ENCODE data around the gene DIAPH1. TPM values are rescaled to one million over a fixed set of nuclear protein-coding genes. Genes with fewer than 3 reads are reported as not detected.
A peak's percentile ranks its signal among the peaks of the same experiment; 100 is the strongest.

Gene DIAPH1
- total RNA-seq, 1 donor from 2014 or later: 149 TPM

- Mint-ChIP-seq H3K9me3 (ENCODE audit: unreplicated experiment) (no peaks in the 10 kb centered on the region), H3K27me3 (ENCODE audit: unreplicated experiment) (peaks cover 6% of the 10 kb centered on the region), H3K27ac (ENCODE audit: unreplicated experiment) (no peak overlapping the region), H3K4me3 (ENCODE audit: unreplicated experiment) (no peak overlapping the region), H3K36me3 (ENCODE audit: low read depth, unreplicated experiment) (peaks cover 28% of the 10 kb centered on the region), H3K4me1 (ENCODE audit: unreplicated experiment) (peaks cover 32% of the 10 kb centered on the region)
- TF ChIP-seq, protein P1, sequence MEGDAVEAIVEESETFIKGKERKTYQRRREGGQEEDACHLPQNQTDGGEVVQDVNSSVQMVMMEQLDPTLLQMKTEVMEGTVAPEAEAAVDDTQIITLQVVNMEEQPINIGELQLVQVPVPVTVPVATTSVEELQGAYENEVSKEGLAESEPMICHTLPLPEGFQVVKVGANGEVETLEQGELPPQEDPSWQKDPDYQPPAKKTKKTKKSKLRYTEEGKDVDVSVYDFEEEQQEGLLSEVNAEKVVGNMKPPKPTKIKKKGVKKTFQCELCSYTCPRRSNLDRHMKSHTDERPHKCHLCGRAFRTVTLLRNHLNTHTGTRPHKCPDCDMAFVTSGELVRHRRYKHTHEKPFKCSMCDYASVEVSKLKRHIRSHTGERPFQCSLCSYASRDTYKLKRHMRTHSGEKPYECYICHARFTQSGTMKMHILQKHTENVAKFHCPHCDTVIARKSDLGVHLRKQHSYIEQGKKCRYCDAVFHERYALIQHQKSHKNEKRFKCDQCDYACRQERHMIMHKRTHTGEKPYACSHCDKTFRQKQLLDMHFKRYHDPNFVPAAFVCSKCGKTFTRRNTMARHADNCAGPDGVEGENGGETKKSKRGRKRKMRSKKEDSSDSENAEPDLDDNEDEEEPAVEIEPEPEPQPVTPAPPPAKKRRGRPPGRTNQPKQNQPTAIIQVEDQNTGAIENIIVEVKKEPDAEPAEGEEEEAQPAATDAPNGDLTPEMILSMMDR (IDR thresholded peaks at IDR 0.05; ENCODE audit: unreplicated experiment): no peak
- no peak for DNase-seq (ENCODE audit: low spot score)
Observed at GRCh38 chr5:141632650-141633049, 13.8 kb upstream of the DIAPH1 start.

DNA sequence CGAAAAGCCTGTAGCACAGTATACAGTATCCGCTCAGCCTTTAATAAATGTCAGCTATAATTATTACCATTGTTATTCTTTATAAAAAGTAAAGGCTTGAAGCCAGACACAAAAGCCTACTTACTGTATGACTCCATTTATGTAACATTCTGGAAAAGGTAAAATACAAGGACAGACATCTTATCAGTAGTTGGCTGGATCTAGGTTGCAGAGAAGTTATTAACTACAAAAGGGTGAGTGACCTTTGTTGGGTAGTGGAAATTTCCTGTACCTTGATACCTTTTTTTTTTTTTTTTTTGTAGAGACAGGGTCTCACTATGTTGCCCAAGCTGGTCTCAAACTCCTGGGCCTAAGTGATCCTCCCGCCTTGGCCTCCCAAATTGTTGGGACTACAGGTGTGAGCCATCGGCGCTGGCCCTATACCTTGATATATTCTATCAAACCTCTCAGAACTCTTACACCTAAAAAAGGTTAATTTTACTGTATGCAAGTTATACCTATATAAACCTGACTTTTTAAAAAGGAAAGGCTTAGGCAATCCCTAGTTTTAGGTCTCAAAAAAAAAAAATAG, 11.9 kb upstream of the DIAPH1 start:
- peaks cover 44% of the 10 kb centered on the region for H3K36me3 Mint-ChIP-seq (ENCODE audit: low read depth, unreplicated experiment)
- H3K4me1 Mint-ChIP-seq (ENCODE audit: unreplicated experiment): peaks cover 28% of the 10 kb centered on the region
- no peak overlapping the region for H3K4me3 Mint-ChIP-seq (ENCODE audit: unreplicated experiment)
- H3K9me3 Mint-ChIP-seq (ENCODE audit: unreplicated experiment): no peaks in the 10 kb centered on the region
- H3K27me3 Mint-ChIP-seq (ENCODE audit: unreplicated experiment): peaks cover 5% of the 10 kb centered on the region
- TF ChIP-seq, protein P1 (IDR thresholded peaks at IDR 0.05; ENCODE audit: unreplicated experiment): no peak
- no peak for DNase-seq (ENCODE audit: low spot score)
- H3K27ac Mint-ChIP-seq (ENCODE audit: unreplicated experiment): no peak overlapping the region

DNA sequence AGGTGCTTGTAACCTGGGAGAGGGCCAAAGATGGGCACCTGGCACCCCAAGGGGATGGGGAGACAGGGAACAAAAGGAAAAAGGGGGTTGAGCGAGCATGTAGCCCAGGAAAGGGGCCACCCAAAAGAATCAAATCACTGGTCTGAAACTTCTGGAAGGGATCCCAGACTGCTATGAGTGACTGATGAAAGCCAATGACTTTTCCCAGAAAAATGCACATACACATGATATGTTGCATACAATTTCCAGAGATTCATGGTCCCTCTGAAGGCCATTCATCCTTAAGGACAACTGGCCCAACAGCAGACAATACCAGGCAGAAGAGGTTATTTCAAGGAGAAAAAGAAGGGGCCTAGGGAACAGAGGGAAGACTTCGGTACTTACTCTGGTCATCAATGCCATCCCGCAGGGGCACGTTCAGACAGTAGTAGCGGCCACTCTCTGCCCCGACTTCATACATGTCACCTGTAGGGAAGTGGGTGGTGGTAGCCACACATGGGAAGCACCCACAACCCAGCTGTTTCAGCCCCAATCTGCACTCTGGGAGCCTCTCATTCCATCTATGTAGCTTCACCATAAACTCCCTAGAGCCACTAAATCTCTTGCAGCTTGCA, 9.5 kb upstream of the DIAPH1 start:
- Mint-ChIP-seq H3K9me3 (ENCODE audit: unreplicated experiment) (no peaks in the 10 kb centered on the region), H3K36me3 (ENCODE audit: low read depth, unreplicated experiment) (peaks cover 48% of the 10 kb centered on the region), H3K27me3 (ENCODE audit: unreplicated experiment) (peaks cover 1% of the 10 kb centered on the region), H3K4me1 (ENCODE audit: unreplicated experiment) (peaks cover 19% of the 10 kb centered on the region), H3K27ac (ENCODE audit: unreplicated experiment) (no peak overlapping the region), H3K4me3 (ENCODE audit: unreplicated experiment) (no peak overlapping the region)
- DNase-seq (ENCODE audit: low spot score): no peak
- TF ChIP-seq, protein P1 (IDR thresholded peaks at IDR 0.05; ENCODE audit: unreplicated experiment): no peak

DNA sequence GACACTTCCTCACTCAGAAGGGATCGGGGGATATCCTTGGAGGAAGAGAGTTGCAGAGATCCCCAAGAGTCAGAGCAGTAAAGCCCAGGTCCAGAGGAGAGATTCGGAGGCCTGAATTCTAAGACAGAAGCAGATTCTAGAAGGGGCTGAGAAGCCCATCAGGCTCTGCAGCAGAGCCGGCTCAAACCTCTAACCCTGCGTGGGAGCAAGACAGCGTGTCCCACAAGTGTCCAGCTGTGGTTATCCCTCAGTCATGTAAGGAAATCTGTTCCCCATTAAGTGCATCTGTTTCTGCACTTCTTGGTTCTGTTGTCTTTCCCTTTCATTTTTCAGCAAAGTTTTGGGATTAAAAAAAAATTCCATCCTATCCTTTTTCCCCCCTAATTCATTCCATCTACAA, 4.8 kb upstream of the DIAPH1 start:
- Mint-ChIP-seq H3K36me3 (ENCODE audit: low read depth, unreplicated experiment) (peaks cover 49% of the 10 kb centered on the region), H3K27ac (ENCODE audit: unreplicated experiment) (peak overlapping the region; percentile 70), H3K27me3 (ENCODE audit: unreplicated experiment) (peaks cover 1% of the 10 kb centered on the region), H3K9me3 (ENCODE audit: unreplicated experiment) (no peaks in the 10 kb centered on the region), H3K4me1 (ENCODE audit: unreplicated experiment) (peaks cover 21% of the 10 kb centered on the region), H3K4me3 (ENCODE audit: unreplicated experiment) (no peak overlapping the region)
- TF ChIP-seq, protein P1 (IDR thresholded peaks at IDR 0.05; ENCODE audit: unreplicated experiment): no peak
- no peak for DNase-seq (ENCODE audit: low spot score)

DNA sequence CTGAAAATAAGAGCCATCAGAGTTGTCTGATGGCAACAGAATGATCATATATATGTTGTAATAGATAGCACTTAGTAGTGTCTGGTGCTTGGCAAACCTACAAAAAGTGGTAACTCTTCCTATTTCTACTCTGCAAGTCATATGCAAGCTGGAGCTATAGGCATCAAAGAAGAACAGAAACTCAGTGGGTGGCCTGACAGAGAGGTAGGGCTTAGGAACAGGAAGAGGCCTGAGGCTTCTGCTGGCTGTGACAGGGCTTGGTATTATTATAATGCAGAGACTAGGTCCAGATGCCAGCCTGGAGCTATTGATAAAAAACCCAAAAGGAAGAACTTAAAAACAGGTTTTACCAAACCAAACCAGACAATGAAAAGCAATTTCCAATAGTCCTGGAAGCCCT, 4.4 kb upstream of the DIAPH1 start:
- TF ChIP-seq, protein P1 (IDR thresholded peaks at IDR 0.05; ENCODE audit: unreplicated experiment): no peak
- Mint-ChIP-seq H3K9me3 (ENCODE audit: unreplicated experiment) (no peaks in the 10 kb centered on the region), H3K27ac (ENCODE audit: unreplicated experiment) (peak overlapping the region; percentile 70), H3K36me3 (ENCODE audit: low read depth, unreplicated experiment) (peaks cover 46% of the 10 kb centered on the region), H3K4me3 (ENCODE audit: unreplicated experiment) (no peak overlapping the region), H3K4me1 (ENCODE audit: unreplicated experiment) (peaks cover 22% of the 10 kb centered on the region), H3K27me3 (ENCODE audit: unreplicated experiment) (peaks cover 1% of the 10 kb centered on the region)
- DNase-seq (ENCODE audit: low spot score): no peak
